ENCODE results near the gene LAPTM5.

The LAPTM5 gene

DNA sequence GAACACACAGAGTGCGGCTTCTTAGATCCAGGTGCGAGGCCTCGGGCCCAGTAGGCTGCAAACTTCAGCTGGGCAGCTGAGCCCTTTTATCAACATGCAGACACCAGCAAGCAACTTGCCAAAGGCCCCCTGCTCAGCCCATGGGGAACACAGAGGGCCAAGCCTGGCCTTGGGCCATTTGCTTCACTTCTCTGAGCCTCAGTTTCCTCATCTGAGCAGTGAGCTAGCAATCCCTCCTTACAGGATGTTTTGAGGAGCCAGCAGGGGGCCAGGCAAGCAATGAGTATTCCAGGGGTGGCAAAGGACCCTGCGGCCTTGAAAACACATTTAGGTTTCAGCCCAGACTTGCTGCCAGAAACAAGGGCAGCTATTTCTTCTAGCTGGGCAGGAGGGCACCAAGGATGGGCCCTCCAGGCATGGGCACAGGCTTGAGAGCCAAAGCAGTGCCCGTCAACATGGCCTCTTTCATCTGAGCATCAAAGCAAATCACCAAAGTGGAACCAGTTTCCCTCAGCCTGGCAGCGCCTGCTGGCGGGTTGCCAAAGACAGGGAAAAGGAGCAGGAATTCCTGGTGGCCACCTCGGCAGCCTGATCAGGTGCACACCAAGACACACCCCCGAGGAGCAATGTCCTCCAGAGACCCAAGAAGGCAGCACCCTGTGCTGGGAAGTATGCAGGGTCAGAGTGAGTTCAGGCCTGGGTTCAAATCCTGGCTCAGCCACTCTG is 35.6 kb downstream of the LAPTM5 start:
- CTCF ChIA-PET = interaction anchor here (4.1 kb wide), 1 partner anchor 59 kb away, joined by 116 read pairs; no protein-coding TSS in a partner anchor
- POLR2A ChIA-PET = no interaction called here
- TF ChIP-seq SUZ12 (IDR thresholded peaks at IDR 0.05) (no peak), TARDBP (IDR thresholded peaks at IDR 0.05) (no peak)
- no peak for DNase-seq (ENCODE audit: extremely low spot score)

DNA sequence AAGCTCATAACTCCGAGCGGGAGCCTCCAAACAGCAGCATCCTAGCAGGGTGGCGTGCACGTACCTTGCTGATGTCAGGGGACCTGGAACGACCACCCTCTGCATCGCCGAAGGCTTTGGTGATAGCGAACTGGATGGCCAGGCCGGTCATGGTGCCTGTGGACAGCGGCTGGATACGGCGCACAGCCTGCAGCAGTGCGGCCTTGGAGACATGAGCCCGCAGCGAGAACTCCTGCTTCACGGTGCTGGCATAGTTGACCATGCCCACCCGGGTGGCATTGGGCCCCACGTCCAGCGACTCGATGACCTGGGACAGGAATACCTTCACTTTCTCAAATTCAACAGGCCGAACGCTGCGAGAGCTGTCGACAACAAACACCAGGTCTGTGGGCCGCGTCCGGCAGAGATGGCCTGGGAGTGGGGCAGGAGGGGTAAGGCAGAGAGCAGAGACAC is 36.2 kb downstream of the LAPTM5 start:
- ChIA-PET CTCF (interaction anchor here (1.1 to 4.1 kb wide), 2 partner anchors 59 to 189 kb away, joined by 4 to 116 read pairs; no protein-coding TSS in a partner anchor), POLR2A (interaction anchor here (1.6 kb wide), 1 partner anchor 62 kb away, joined by 4 read pairs; no protein-coding TSS in a partner anchor)
- no peak for DNase-seq (ENCODE audit: extremely low spot score)
- TF ChIP-seq TARDBP (IDR thresholded peaks at IDR 0.05) (no peak), NFRKB (IDR thresholded peaks at IDR 0.05) (no peak), FOXA1 (IDR thresholded peaks at IDR 0.05) (no peak), ARNT (IDR thresholded peaks at IDR 0.05) (no peak), BHLHE40 (IDR thresholded peaks at IDR 0.05; ENCODE audit: borderline replicate concordance) (no peak), ZNF384 (IDR thresholded peaks at IDR 0.05) (no peak), FOXK2 (IDR thresholded peaks at IDR 0.05) (no peak), LEF1 (IDR thresholded peaks at IDR 0.05; ENCODE audit: borderline replicate concordance) (no peak), SUZ12 (IDR thresholded peaks at IDR 0.05) (no peak), HDGF (IDR thresholded peaks at IDR 0.05; ENCODE audit: borderline replicate concordance) (no peak)
- TF ChIP-seq, protein P1, sequence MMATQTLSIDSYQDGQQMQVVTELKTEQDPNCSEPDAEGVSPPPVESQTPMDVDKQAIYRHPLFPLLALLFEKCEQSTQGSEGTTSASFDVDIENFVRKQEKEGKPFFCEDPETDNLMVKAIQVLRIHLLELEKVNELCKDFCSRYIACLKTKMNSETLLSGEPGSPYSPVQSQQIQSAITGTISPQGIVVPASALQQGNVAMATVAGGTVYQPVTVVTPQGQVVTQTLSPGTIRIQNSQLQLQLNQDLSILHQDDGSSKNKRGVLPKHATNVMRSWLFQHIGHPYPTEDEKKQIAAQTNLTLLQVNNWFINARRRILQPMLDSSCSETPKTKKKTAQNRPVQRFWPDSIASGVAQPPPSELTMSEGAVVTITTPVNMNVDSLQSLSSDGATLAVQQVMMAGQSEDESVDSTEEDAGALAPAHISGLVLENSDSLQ (IDR thresholded peaks at IDR 0.05) = no peak

DNA sequence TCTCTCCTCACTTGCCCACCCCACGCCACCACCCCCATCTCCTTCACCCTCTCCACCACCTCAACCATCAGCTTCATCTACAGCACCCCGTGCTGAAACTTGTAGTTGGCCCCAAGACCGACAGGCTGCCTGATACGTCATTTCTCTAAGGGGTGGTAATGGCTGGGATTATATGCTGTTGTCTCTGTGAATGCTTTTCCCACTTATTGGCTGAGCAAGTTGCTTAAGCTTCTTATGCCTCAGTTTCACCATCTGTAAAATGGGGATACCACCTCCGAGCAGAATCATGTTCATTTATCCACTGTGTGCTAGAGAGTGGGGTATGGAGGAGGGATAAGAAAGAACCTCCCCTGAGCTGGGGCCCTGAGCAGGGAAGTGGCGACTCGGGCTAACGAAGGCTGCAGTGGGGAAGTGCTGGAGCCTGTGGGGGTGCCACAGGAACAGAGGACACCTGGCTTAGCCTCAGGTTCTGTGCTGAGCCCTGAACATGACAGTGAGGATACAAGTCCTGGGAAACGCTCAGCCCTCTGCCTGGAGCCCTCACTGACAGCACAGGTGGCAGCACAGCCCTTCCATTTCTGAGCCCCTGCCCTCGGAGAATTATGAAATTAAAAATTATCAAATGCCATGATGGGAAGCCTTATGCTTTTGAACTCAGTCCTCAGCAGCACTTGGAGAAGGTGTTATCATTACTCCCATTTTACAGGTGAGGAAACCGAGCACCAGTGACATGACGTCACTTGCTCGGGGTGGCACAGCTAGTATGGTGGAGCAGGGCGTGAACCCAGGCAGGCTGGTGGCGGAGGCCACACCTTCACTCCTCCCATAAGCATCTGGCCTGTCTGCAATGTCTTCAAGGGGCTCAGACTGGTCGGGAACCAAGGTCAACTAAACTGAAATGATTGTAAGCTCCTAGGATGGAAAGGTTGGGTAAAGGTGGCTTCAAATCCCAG is 37.0 kb downstream of the LAPTM5 start:
- DNase-seq (ENCODE audit: extremely low spot score) = no peak
- TF ChIP-seq L3MBTL2 (conservative IDR thresholded peaks at IDR 0.05) (no peak), CTBP1 (IDR thresholded peaks at IDR 0.05; ENCODE audit: borderline replicate concordance) (no peak), BHLHE40 (IDR thresholded peaks at IDR 0.05; ENCODE audit: borderline replicate concordance) (no peak), TARDBP (IDR thresholded peaks at IDR 0.05) (no peak), SUZ12 (IDR thresholded peaks at IDR 0.05) (no peak), ZNF384 (IDR thresholded peaks at IDR 0.05) (no peak), NFRKB (IDR thresholded peaks at IDR 0.05) (no peak), FOXK2 (IDR thresholded peaks at IDR 0.05) (no peak), LEF1 (IDR thresholded peaks at IDR 0.05; ENCODE audit: borderline replicate concordance) (no peak), SP1 (IDR thresholded peaks at IDR 0.05) (no peak), FOXM1 (IDR thresholded peaks at IDR 0.05; ENCODE audit: borderline replicate concordance) (no peak), ARNT (IDR thresholded peaks at IDR 0.05) (no peak), HDGF (IDR thresholded peaks at IDR 0.05; ENCODE audit: borderline replicate concordance) (no peak), ELF4 (IDR thresholded peaks at IDR 0.05) (no peak), FOXA1 (IDR thresholded peaks at IDR 0.05) (no peak)
- TF ChIP-seq, protein P1 (IDR thresholded peaks at IDR 0.05) = no peak
- ChIA-PET POLR2A (interaction anchor here (1.6 to 3.1 kb wide), 3 partner anchors 58 to 66 kb away, joined by 4 to 33 read pairs (median 4); no protein-coding TSS in a partner anchor), CTCF (interaction anchor here (1.1 to 4.1 kb wide), 5 partner anchors 8 to 190 kb away, joined by 3 to 116 read pairs (median 10); no protein-coding TSS in a partner anchor)

DNA sequence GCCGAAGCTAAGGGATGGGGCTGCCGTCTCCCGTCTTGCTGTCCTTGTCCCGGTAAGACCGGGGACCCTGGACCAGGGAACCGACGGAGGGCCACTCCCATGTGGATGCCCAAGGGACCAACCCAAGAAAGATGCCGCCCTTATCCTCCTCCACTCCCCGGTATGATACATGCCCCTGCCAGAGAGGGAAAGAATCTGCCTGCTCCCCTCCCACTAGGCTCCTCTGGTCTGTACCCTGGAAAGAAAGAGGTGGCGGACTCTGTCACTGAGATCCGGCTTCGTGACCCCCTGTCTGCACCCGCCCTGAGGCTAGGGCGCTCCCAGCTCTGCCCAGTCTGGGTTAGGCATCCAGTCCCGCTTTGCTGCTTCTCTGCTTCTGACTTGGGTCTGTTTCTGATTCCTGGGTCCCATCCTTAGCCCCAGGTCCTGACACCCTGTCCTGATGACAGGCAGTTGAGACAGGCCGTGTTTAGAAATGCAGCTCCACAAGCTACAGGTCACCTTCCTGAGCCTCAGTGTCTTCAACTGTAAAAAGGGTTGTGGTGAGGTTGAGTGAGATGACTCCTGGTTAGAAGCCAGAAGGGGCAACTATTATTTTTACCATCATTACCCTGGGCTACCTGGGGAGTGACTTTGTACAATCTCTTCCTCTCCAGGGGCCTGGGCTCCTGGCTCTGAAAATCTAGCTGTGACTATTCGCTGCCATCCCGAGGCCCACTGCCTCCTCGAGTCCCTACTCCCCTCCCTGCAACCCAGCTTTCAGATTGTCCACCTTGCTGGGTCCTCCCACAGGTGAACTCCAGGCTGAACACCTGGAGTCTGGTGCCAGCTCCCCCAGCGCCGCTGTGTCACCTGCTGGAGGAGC is 37.9 kb downstream of the LAPTM5 start:
- POLR2A ChIA-PET = interaction anchor here (1.4 to 3.1 kb wide), 4 partner anchors 8 to 66 kb away, joined by 4 to 33 read pairs (median 6); no protein-coding TSS in a partner anchor
- no peak for DNase-seq (ENCODE audit: extremely low spot score)

More for the DNA sequence above, 37.9 kb downstream of the LAPTM5 start:
- CTCF ChIA-PET = interaction anchor here (0.6 to 4.1 kb wide), 7 partner anchors 9 to 557 kb away, joined by 3 to 116 read pairs (median 7); no protein-coding TSS in a partner anchor
- no peak for TF ChIP-seq FOXA1 (IDR thresholded peaks at IDR 0.05)
- no peak for TF ChIP-seq TARDBP (IDR thresholded peaks at IDR 0.05)
- no peak for TF ChIP-seq BHLHE40 (IDR thresholded peaks at IDR 0.05; ENCODE audit: borderline replicate concordance)
- no peak for TF ChIP-seq FOXK2 (IDR thresholded peaks at IDR 0.05)
- TF ChIP-seq, protein P1 (IDR thresholded peaks at IDR 0.05) = no peak

Data from HEK293T (cell line).